GM21526 (cell line): ENCODE data around the gene CBX7.
"Not testable (repeated sequence)": the region's sequence is repeated elsewhere in the genome, so short reads cannot be mapped to it uniquely, and the experiment has no call there.

Experiments
- ATAC-seq: cut with Tn5 transposase; IDR thresholded peaks from one replicate; pipeline ENCODE4 v1.9.1; 2021; ENCODE audit warnings: moderate library complexity; ENCODE audit not compliant: unreplicated experiment, low FRiP score

CBX7 gene

GRCh38 chr22:39174498-39175352 lies 22.2 kb upstream of the CBX7 start:
- no peak for ATAC-seq

DNA sequence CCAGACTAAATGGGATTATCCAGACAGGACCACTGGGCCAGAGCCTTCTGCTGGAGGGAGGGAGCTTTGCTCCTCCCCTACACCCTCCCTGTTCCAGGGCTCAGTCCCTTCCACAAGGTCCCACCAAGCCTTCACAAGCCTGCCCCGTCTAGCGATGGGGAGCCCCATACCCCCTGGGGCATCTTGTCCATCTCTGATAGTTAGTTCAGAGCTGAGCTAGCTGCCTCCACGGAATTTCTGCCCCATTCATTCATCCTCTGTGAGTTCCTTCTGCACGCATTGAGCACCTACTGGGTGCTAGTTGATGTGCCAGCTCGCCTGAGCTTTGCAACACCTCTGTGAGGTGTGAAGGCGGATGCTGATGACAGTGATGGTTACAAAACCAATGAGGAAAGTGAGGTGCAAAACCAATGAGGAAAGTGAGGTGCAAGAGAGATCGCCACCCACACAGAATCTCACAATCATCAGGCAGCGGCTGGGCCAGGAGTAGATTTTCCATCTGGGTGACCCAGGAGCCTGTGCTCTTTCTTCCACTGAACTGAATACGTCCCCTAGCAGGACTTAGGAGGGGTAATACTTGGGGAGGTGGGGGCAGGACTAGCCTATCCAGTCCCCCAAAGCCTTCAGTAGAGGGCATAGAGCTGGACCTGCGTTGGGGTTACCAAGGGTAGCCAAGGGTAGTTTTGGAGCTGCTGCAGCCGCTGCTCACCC lies 21.5 kb upstream of the CBX7 start:
- no peak for ATAC-seq

DNA sequence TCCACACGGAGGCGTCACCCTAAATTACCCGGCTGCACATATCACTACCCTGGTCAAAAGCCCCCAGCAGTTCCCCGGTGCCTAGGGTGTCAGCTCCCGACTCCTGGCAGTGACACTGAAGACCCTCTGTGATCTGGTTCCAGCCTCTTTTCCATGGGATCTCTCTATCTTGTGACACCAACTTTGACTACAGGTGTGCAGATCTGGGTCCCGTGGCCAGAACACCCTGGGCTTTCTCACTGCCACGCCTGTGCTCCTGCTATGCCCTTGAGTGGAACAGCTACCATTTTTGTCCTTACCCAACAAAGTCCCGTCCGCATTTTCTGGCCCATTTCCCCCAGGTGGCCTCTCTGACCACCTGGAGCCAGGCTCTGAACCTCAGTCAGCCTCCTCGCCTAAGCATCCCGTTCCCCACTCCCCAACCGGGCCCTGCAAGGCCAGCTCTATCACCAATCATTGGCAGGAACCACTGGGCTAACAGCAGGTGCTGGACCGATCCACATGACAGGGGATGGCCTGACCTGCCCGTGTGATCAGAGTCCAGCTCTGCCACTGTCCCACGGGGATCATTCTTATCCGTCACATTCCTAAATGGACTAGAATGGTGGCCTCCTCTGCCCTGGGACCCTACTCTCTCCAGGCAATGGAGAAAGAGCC lies 20.7 kb upstream of the CBX7 start:
- ATAC-seq = no peak

- ATAC-seq = not testable (repeated sequence)
These were observed 20.0 kb upstream of the CBX7 start for GRCh38 chr22:39172265-39173049.

- ATAC-seq = no peak
These were observed 19.3 kb upstream of the CBX7 start for GRCh38 chr22:39171623-39172264.

DNA sequence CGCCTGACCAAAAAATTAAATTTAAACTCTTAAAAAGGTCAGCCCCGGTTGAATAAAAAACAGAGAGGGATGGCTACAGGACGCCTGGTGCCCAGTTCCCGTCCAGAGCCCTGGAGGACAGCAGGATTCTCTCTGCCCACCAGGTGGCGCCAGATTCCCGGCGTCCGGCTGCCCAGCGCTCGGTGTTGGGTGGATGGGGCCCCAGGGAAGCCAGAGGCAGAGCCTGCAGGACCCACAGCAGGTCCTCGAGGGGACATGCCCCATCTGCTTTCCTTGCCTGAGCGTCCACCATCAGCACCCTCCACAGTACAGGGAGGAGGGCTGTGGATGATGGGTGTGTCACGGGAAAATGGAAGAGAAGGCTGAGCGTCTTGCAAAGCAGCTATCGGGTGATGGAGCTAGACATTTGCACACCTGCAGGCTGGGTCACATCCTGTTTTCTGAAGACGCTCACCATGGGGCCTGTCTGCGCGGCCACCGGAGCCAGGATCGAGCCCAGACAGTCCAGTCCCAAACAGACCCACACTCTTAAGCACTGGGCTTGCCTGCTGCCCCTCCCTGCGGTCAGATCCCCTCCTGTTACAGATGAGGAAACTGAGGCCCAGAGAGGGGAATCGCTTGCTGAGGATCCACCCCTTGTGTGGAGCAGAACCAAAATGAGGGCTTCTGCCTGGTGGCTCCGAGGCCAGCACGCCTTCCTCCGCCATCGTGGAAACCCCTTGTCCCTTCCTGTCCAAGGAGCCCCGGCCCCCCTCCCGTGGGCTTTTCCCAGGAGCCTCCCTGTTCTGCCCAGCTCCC lies 18.5 kb upstream of the CBX7 start:
- ATAC-seq = peak; percentile 58

DNA sequence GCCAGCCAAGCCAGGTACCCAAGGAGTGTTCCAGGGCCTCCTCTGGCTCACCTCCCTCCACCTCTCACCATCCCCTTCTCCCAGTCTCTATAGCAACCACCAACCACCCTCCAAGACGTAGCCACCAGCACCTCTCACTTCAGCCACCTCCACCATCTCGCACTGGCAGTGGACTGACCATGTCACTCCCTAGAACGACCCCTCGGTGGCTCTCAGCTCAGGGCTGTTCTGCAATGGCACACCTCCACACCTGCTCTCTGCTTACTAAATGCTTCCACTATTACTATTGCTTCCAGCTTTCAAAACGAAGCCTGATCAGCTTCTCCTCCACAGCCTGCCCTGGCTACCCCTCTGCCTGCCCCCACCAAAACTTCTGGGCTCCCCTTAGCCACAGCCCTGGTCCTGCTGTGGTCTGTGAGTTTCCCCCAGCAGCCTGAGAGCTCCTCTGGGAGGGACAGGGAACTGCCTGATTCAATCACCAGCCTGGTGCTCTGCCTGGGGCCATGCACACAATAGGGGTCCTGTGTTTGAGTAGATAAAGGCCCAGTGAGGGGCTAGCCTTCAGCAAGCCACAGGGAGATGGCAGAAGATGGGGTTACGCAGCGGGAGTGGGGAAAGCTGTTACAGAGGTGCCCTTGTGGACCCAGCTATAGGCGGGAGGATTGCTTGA lies 17.5 kb upstream of the CBX7 start:
- no peak for ATAC-seq

DNA sequence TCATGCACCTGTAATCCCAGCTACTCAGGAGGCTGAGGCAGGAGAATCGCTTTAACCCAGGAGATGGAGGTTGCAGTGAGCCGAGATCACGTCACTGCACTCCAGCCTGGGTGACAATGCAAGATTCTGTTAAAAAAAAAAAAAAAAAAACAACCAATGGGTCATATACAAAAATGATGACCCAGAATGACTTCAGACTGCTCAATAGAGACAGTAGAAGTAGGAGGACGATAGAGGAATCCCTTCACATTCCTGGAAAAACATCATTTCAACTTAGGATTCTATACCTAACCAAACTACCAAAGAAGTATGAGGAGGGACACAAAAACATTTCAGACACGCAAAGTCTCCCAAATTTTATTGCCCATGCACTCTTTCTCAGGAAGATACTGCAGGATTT lies 14.1 kb upstream of the CBX7 start:
- ATAC-seq = no peak

DNA sequence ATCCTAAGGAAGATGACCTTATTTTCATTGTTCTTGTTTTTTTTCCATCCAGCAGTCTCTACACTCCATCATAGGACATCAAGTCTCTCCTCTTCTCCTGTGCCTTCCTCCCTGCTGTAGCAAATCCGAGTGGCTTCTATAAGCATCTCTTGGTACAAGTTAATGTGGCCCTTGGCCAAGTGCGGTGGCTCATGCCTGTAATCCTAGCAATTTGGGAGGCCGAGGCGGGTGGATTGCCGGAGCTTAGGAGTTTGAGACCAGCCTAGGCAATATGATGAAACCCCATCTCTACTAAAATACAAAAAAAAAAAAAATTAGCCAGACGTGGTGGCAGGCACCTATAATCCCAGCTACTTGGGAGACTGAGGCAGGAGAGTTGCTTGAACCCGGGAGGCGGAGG lies 3.6 kb upstream of the CBX7 start:
- ATAC-seq = not testable (repeated sequence)

GRCh38 chr22:39155421-39155820 lies 2.9 kb upstream of the CBX7 start:
- no peak for ATAC-seq

GRCh38 chr22:39153220-39153717 lies 789 bp upstream of the CBX7 start:
- no peak for ATAC-seq

GRCh38 chr22:39152024-39152510 lies 413 bp downstream of the CBX7 start:
- peak; percentile 1 for ATAC-seq

DNA sequence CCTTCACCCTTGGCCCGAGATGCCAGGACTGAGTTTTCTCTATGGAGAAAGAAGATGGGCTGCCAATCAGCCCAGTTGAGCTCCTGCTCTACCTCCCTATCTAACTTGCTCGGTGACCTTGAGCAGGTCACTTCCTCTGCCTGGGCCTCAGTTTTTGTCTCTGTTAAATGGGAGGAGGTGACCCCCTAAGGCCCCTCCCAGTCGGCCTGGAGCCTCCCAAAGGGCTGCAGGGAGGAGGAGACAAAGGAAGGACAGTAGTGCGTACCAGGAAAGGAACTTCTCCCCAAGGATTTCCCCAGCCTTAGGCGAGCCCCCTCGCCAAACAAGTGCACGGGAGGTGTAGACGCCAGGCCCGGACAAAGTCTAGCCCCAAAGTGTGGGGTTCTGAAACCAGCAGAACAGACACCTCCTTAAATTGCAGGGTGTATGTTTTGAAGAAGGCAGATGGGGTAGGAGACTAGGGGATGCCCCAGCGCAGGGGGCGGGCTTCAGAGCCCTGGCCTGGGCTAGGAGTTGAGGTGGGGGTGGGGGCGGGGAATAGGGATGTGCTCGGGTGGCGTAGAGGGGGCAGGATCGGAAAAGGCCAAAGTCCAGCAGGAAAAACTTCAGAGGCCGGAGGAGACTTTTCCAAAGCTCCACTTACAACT lies 1.0 kb downstream of the CBX7 start:
- ATAC-seq = no peak

DNA sequence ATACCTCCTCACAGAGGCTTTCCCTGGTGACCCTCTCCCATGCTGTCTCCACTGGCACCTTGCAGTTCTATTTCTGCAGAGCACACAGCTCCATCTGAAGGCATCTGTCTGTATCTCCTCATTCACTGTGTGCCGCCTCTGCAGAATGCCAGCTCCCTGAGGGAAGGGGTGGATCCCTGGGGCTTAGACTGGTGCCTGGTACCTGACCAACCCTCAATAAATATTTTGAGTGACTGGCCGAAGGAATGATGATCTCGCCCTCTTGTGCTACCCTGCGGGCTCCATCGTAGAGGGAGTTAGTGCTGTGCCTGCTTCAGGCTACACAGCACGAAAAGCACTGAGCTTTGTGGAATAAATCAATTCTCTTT lies 1.6 kb downstream of the CBX7 start:
- no peak for ATAC-seq

DNA sequence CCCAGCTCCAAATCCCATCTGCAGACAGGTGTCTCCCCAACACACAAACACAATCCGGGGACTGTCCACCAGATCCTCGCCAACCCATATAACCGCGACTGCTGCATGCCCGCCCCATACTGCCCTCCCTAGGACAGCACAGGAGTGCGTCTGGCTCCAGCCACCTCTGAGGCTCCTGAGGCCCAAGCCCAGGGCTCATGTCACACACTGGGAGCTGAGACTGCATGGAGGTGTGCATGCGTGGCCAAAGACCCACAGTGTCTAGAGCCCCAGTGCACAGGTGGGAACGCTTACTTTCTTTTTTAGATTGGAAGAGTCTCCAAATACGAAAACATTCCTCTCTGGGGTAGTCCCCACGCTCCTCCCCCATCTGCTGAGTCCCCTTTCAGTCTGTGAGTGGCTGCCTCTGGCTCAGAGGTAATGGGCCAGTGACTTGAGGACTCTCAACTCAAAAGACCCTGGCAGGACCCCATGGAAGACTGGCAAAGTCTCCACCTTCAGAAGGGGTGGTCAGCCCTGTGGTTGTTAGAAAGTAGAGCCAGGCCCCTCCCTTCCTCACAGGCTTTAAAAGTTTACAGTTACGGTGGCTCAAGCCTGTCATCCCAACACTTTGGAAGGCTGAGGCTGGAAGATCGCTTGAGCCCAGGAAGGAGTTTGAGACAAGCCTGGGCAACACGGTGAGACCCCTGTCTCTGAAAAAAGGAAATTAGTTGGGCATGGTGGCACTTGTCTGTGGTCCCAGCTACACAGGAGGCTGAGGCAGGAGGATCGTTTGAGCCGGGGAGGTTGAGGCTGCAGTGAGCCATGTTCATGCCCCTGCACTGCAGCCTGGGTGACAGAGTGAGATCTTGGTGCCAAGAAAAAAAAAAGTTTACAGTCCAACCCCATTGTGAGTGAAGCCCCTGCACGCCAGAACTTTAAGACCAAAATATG lies 2.3 kb downstream of the CBX7 start:
- ATAC-seq = no peak

DNA sequence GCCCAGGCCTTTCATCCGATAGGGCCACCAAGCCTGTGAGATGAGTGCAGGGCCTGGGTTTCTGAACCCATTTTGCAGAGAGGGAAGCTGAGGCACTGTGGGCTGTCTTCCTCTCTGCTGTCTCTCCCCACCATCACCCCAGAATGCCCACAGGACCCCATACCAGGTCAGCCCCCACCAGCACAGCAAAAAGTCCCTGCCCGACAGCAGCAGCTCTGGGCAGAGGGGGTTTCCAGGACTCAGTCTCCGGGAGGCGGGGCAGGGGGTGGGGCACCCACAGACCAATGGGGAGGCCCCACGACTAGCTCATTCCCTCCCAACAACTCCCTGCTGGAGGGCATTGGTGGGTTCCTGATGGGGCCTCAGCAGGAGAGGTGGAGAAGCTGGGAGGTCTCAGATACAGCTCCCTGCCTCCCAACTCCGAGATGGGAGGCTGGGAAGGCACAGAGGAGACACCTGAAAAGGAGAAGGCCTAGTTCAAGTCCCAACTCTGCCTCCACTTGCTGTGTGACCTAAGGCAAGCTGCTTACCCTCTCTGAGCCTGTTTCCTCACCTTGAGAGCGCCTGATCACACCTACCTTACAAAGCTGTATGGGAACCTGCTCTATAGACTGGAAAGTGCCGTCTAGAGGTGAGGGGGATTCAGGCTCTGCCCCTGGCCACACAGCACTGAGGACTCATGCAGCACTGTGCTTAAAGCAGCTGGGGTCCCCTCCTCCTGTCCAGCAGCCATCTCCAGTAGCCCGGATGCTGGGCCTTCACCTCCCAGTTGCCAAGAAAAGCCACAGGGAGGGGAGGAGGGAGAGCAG lies 3.5 kb downstream of the CBX7 start:
- ATAC-seq = no peak
